CD14-positive monocyte (primary cell): ENCODE measurements around the gene IFFO2. TPM values are rescaled to one million over a fixed set of nuclear protein-coding genes. Genes with fewer than 3 reads are reported as not detected.

Experiments used
- DNase-seq, 3 donors: peaks; one replicate each; pipeline ENCODE4 v3.0.0-alpha.2; 2011 to 2022
- H2AFZ ChIP-seq: 2 replicates; pipeline ENCODE4 v1.6.0; 2012; ENCODE audit warnings: mild to moderate bottlenecking, low read depth, low read length, inconsistent platforms; ENCODE audit not compliant: insufficient read depth, poor library complexity, severe bottlenecking
- H3K27ac ChIP-seq, 2 donors: 1 replicate in 1 of 2; 2 replicates in 1 of 2; pipeline ENCODE4 v1.5.1; 2012 to 2013; ENCODE audit warnings: low read length in 2 of 2, control low read depth in 1 of 2, inconsistent platforms in 1 of 2, low read depth in 1 of 2, mild to moderate bottlenecking in 1 of 2
- H3K27me3 ChIP-seq, 2 donors: one replicate each; pipeline versions ENCODE4 v1.6.0 to v1.6.1; 2011 to 2013; ENCODE audit warnings: low read length in 2 of 2; ENCODE audit not compliant: control insufficient read depth in 2 of 2, insufficient read depth in 2 of 2
- H3K36me3 ChIP-seq, 2 donors: replicated peaks in 1 of 2; 1 replicate in 1 of 2; 2 replicates in 1 of 2; pipeline versions ENCODE4 v1.5.1 to v1.6.1; 2012 to 2013; ENCODE audit warnings: low read length in 2 of 2, control low read depth in 1 of 2, inconsistent platforms in 1 of 2, mild to moderate bottlenecking in 1 of 2; ENCODE audit not compliant: insufficient read depth in 2 of 2, control insufficient read depth in 1 of 2
- H3K4me1 ChIP-seq, 2 donors: 1 replicate in 1 of 2; 2 replicates in 1 of 2; pipeline versions ENCODE4 v1.5.1 to v1.6.1; 2012 to 2013; ENCODE audit warnings: low read length in 2 of 2, control low read depth in 1 of 2, inconsistent platforms in 1 of 2, mild to moderate bottlenecking in 1 of 2, moderate library complexity in 1 of 2; ENCODE audit not compliant: insufficient read depth in 2 of 2, control insufficient read depth in 1 of 2
- H3K4me2 ChIP-seq: replicated peaks from 2 replicates; pipeline ENCODE3; 2012; ENCODE audit warnings: low read length, moderate library complexity, mild to moderate bottlenecking; ENCODE audit not compliant: poor library complexity, severe bottlenecking; ENCODE audit errors: extremely low read depth
- H3K4me3 ChIP-seq, 3 experiments: fragments of 200-600 bp in 1 of 3; sonication (generic) in 1 of 3; replicated peaks in 1 of 3; 1 replicate in 2 of 3; 2 replicates in 1 of 3; pipeline ENCODE4 v1.5.1; 2011 to 2013; ENCODE audit warnings: low read length in 3 of 3, mild to moderate bottlenecking in 3 of 3, control low read depth in 2 of 3, low read depth in 2 of 3, inconsistent platforms in 1 of 3, moderate library complexity in 1 of 3
- H3K79me2 ChIP-seq: 2 replicates; pipeline ENCODE4 v1.6.0; 2012; ENCODE audit warnings: mild to moderate bottlenecking, control low read depth, inconsistent platforms, low read length, moderate library complexity; ENCODE audit not compliant: insufficient read depth
- H3K9ac ChIP-seq: 2 replicates; pipeline ENCODE4 v1.6.0; 2017; ENCODE audit warnings: low read length, mild to moderate bottlenecking; ENCODE audit not compliant: insufficient read depth, poor library complexity, severe bottlenecking
- H3K9me3 ChIP-seq, 2 donors: replicated peaks in 1 of 2; 1 replicate in 1 of 2; 2 replicates in 1 of 2; pipeline versions ENCODE4 v1.5.1 to v1.6.1; 2012 to 2013; ENCODE audit warnings: low read length in 2 of 2, control low read depth in 1 of 2; ENCODE audit not compliant: control insufficient read depth in 1 of 2, insufficient read depth in 1 of 2
- H4K20me1 ChIP-seq: 2 replicates; pipeline ENCODE4 v1.6.0; 2012; ENCODE audit warnings: mild to moderate bottlenecking, low read length, control low read depth, moderate library complexity; ENCODE audit not compliant: insufficient read depth
- H3K27ac Mint-ChIP-seq, 7 donors: one replicate each; pipeline ENCODE4 v1.8.0; 2020; ENCODE audit warnings: mild to moderate bottlenecking in 7 of 7, mixed read lengths in 7 of 7, moderate library complexity in 6 of 7, inconsistent platforms in 2 of 7
- H3K27me3 Mint-ChIP-seq, 3 donors: one replicate each; pipeline ENCODE4 v1.8.0; 2021 to 2022; ENCODE audit warnings: low read depth in 3 of 3, mild to moderate bottlenecking in 3 of 3, mixed read lengths in 3 of 3, moderate library complexity in 3 of 3, inconsistent platforms in 1 of 3
- H3K36me3 Mint-ChIP-seq, 2 donors: one replicate each; pipeline ENCODE4 v1.8.0; 2020; ENCODE audit warnings: mixed read lengths in 2 of 2, inconsistent platforms in 1 of 2, mild to moderate bottlenecking in 1 of 2
- H3K4me1 Mint-ChIP-seq: one replicate; pipeline ENCODE4 v1.8.0; 2020; ENCODE audit warnings: mild to moderate bottlenecking, mixed read lengths
- H3K4me3 Mint-ChIP-seq, 2 donors: one replicate each; pipeline ENCODE4 v1.8.0; 2020; ENCODE audit warnings: mild to moderate bottlenecking in 2 of 2, mixed read lengths in 2 of 2, moderate library complexity in 1 of 2
- H3K9me3 Mint-ChIP-seq, 7 donors: one replicate each; pipeline ENCODE4 v1.8.0; 2020 to 2022; ENCODE audit warnings: mixed read lengths in 7 of 7, mild to moderate bottlenecking in 6 of 7, moderate library complexity in 6 of 7, inconsistent platforms in 2 of 7
- CTCF ChIP-seq: fragments of 200-600 bp; IDR thresholded peaks from one replicate; pipeline ENCODE4 v1.8.0; 2022; ENCODE audit warnings: antibody characterized with exemption, mild to moderate bottlenecking
- WGBS: methylation state at CpG from one replicate; pipeline ENCODE4 v1.1.5; 2013; ENCODE audit warnings: missing lambda C conversion rate; ENCODE audit not compliant: insufficient coverage; 5-methylcytosine and 5-hydroxymethylcytosine counted together
- intact Hi-C, 2 donors: fragments of 100-400 bp; cut with micrococcal nuclease; formaldehyde crosslinking; loops; one replicate each; pipeline versions ENCODE4 v1.15.0 to v1.15.1; 2023
- polyA plus RNA-seq, 3 donors: library from polyadenylated mRNA; depleted of rRNA in 1 of 3; unstranded in 2 of 3; stranded (reverse) in 1 of 3; fragments of 300-500 nt in 2 of 3; fragments of >200 nt in 1 of 3; fragmentation: Illumina TruSeq in 2 of 3; gene quantifications; 1 replicate in 2 of 3; 2 replicates in 1 of 3; pipeline ENCODE4 v1.2.3, GENCODE V29; 2012 to 2021

Gene IFFO2
- polyA plus RNA-seq, 3 donors: 0.78 to 17.5 (median 0.94) TPM

GRCh38 chr1:18996548-18997177, 40.2 kb upstream of the IFFO2 start:
- Histone ChIP-seq H3K4me1 (no peaks in the 10 kb centered on the region), H3K4me2 (no peak overlapping the region), H3K79me2 (no peaks in the 10 kb centered on the region), H3K4me3 (no peak overlapping the region), H2AFZ (no peak overlapping the region), H3K27ac (no peak overlapping the region), H3K36me3 (no peaks in the 10 kb centered on the region), H4K20me1 (no peaks in the 10 kb centered on the region), H3K9ac (no peak overlapping the region), H3K9me3 (peaks cover 4 to 6% of the 10 kb centered on the region in 2 donors), H3K27me3 (no peaks in the 10 kb centered on the region)
- no CpG with 5 or more reads among the region's 6 CpGs for WGBS
- intact Hi-C loops: no loop called here
- peaks cover 8 to 19% (median 13%) of the 10 kb centered on the region in 3 donors for H3K27me3 Mint-ChIP-seq
- no peak for DNase-seq
- peaks cover 9 to 19% (median 13%) of the 10 kb centered on the region in 7 donors for H3K9me3 Mint-ChIP-seq
- H3K4me1 Mint-ChIP-seq: no peaks in the 10 kb centered on the region
- TF ChIP-seq CTCF: no peak
- H3K36me3 Mint-ChIP-seq: no peaks in the 10 kb centered on the region
- H3K4me3 Mint-ChIP-seq: no peak overlapping the region
- no peak overlapping the region for H3K27ac Mint-ChIP-seq

GRCh38 chr1:18994381-18994780, 37.9 kb upstream of the IFFO2 start:
- Histone ChIP-seq H3K4me3 (no peak overlapping the region), H3K27ac (no peak overlapping the region), H3K27me3 (no peaks in the 10 kb centered on the region), H3K4me1 (no peaks in the 10 kb centered on the region), H3K36me3 (no peaks in the 10 kb centered on the region), H2AFZ (no peak overlapping the region), H3K4me2 (no peak overlapping the region), H3K9me3 (no peaks in the 10 kb centered on the region), H3K79me2 (no peaks in the 10 kb centered on the region), H4K20me1 (no peaks in the 10 kb centered on the region), H3K9ac (no peak overlapping the region)
- DNase-seq: no peak
- no peak for TF ChIP-seq CTCF
- Mint-ChIP-seq H3K4me1 (no peaks in the 10 kb centered on the region), H3K27me3 (peaks cover 5 to 11% (median 10%) of the 10 kb centered on the region in 3 donors), H3K9me3 (peaks cover 0 to 5% (median 0%) of the 10 kb centered on the region in 7 donors), H3K4me3 (no peak overlapping the region), H3K27ac (no peak overlapping the region), H3K36me3 (no peaks in the 10 kb centered on the region)
- intact Hi-C loops: no loop called here
- WGBS: 84% methylated on average over 2 of the region's 6 CpGs
